H1 (cell line): ENCODE measurements around the gene LYZL4. TPM values are rescaled to one million over a fixed set of nuclear protein-coding genes. Genes with fewer than 3 reads are reported as not detected.

Experiments used
- BACH1 ChIP-seq: IDR thresholded peaks from 2 replicates; pipeline ENCODE4 v1.6.1; 2012; ENCODE audit warnings: low read length, improper control_type of control experiment
- CBX5 ChIP-seq: fragments of 300-800, 300-1000 bp; sonication (generic); IDR thresholded peaks from 2 replicates; pipeline ENCODE4 v1.7.1; 2016; ENCODE audit warnings: antibody characterized with exemption, low read length, low read depth
- GABPA ChIP-seq: IDR thresholded peaks from 2 replicates; pipeline ENCODE4 v1.6.1; 2011; ENCODE audit warnings: mild to moderate bottlenecking, low read length, moderate library complexity, borderline replicate concordance; ENCODE audit not compliant: insufficient read depth
- MAFK ChIP-seq: IDR thresholded peaks from 2 replicates; pipeline ENCODE4 v1.6.1; 2012; ENCODE audit warnings: low read depth, mild to moderate bottlenecking, improper control_type of control experiment, low read length
- PHF8 ChIP-seq: fragments of 200-600 bp; sonication (generic); conservative IDR thresholded peaks from 2 replicates; pipeline ENCODE4 v1.7.1; 2012; ENCODE audit warnings: low read depth, mild to moderate bottlenecking, inconsistent platforms, low read length, moderate library complexity
- POLR2A ChIP-seq, 2 experiments: IDR thresholded peaks; 1 replicate in 1 of 2; 2 replicates in 1 of 2; pipeline ENCODE4 v1.6.1; 2011; ENCODE audit warnings: low read depth in 2 of 2, low read length in 2 of 2, mild to moderate bottlenecking in 2 of 2; ENCODE audit errors: control extremely low read depth in 1 of 2
- POLR2AphosphoS5 ChIP-seq: IDR thresholded peaks from 2 replicates; pipeline ENCODE4 v1.6.1; 2011; ENCODE audit warnings: low read depth, low read length
- RFX5 ChIP-seq: IDR thresholded peaks from 2 replicates; pipeline ENCODE4 v1.6.1; 2011; ENCODE audit warnings: low read depth, low read length, improper control_type of control experiment, borderline replicate concordance
- RNF2 ChIP-seq: fragments of 200-900, 300-1000 bp; sonication (generic); IDR thresholded peaks from 2 replicates; pipeline ENCODE4 v1.7.1; 2016; ENCODE audit warnings: borderline replicate concordance, low read depth, mild to moderate bottlenecking, antibody characterized with exemption, low read length; ENCODE audit not compliant: poor library complexity, severe bottlenecking; ENCODE audit errors: missing control alignments
- SP4 ChIP-seq: IDR thresholded peaks from 2 replicates; pipeline ENCODE4 v1.6.1; 2012; ENCODE audit warnings: low read length, inconsistent platforms
- YY1 ChIP-seq: IDR thresholded peaks from 2 replicates; pipeline ENCODE4 v1.6.1; 2011; ENCODE audit warnings: low read depth, mild to moderate bottlenecking, low read length
- polyA plus RNA-seq, 7 experiments: library from polyadenylated mRNA; depleted of rRNA in 3 of 7; stranded (reverse) in 5 of 7; unstranded in 2 of 7; fragments of >200 nt in 5 of 7; fragments of 200-250 nt in 2 of 7; gene quantifications; 1 replicate in 5 of 7; 2 replicates in 1 of 7; 4 replicates in 1 of 7; pipeline versions ENCODE4 v1.2.1 to v1.2.3, GENCODE V29; 2011 to 2013; ENCODE audit warnings: missing spikeins in 2 of 7, mixed read lengths in 2 of 7
- total RNA-seq: library from RNA; stranded (reverse); fragmentation: NEBNext Ultra II Directional; extraction: Animal tissue kit (Norgen Biotek cat#: 25700); gene quantifications from 2 replicates; pipeline ENCODE4 v1.2.1, GENCODE V29; 2021
- TF ChIP-seq, protein P1 (sequence below): fragments of 300-600 bp; sonication (generic); IDR thresholded peaks from 2 replicates; pipeline ENCODE4 v1.7.1; 2012; ENCODE audit warnings: low read length, moderate library complexity, mild to moderate bottlenecking, inconsistent platforms; ENCODE audit not compliant: insufficient replicate concordance

Gene LYZL4
- total and polyA plus RNA-seq, 2 of the 8 experiments (the other 6 are each of a cell fraction or from before 2014, with no cell fraction given), result not detected

DNA sequence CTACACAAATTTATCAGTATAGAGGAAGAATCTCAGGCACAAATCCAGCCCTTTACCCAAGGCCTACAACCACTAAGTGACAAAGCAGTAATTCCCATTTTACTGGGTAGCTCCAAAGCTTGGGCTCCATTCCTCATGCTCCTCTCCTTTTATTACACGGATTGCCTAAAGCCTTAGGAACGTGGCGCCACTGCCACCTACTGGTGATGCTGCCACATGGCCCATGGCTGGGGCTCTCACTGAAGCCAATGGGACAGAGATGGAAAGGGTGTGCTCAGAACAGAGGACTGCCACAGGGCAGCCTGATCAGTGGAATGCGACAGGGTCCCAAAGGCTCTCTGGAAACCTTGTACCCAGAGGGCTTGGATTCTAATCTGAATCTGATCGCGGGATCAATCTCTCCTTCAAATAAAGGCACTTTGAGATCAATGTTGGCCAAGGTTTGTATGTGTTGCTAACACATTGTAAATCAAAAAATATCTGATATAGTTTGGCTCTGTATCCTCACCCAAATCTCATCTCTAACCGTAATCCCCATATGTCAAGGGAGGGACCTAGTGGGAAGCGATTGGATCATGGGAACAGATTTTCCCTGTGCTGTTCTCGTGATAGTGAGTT lies 33.5 kb upstream of the LYZL4 start (continued):
- TF ChIP-seq, protein P1, sequence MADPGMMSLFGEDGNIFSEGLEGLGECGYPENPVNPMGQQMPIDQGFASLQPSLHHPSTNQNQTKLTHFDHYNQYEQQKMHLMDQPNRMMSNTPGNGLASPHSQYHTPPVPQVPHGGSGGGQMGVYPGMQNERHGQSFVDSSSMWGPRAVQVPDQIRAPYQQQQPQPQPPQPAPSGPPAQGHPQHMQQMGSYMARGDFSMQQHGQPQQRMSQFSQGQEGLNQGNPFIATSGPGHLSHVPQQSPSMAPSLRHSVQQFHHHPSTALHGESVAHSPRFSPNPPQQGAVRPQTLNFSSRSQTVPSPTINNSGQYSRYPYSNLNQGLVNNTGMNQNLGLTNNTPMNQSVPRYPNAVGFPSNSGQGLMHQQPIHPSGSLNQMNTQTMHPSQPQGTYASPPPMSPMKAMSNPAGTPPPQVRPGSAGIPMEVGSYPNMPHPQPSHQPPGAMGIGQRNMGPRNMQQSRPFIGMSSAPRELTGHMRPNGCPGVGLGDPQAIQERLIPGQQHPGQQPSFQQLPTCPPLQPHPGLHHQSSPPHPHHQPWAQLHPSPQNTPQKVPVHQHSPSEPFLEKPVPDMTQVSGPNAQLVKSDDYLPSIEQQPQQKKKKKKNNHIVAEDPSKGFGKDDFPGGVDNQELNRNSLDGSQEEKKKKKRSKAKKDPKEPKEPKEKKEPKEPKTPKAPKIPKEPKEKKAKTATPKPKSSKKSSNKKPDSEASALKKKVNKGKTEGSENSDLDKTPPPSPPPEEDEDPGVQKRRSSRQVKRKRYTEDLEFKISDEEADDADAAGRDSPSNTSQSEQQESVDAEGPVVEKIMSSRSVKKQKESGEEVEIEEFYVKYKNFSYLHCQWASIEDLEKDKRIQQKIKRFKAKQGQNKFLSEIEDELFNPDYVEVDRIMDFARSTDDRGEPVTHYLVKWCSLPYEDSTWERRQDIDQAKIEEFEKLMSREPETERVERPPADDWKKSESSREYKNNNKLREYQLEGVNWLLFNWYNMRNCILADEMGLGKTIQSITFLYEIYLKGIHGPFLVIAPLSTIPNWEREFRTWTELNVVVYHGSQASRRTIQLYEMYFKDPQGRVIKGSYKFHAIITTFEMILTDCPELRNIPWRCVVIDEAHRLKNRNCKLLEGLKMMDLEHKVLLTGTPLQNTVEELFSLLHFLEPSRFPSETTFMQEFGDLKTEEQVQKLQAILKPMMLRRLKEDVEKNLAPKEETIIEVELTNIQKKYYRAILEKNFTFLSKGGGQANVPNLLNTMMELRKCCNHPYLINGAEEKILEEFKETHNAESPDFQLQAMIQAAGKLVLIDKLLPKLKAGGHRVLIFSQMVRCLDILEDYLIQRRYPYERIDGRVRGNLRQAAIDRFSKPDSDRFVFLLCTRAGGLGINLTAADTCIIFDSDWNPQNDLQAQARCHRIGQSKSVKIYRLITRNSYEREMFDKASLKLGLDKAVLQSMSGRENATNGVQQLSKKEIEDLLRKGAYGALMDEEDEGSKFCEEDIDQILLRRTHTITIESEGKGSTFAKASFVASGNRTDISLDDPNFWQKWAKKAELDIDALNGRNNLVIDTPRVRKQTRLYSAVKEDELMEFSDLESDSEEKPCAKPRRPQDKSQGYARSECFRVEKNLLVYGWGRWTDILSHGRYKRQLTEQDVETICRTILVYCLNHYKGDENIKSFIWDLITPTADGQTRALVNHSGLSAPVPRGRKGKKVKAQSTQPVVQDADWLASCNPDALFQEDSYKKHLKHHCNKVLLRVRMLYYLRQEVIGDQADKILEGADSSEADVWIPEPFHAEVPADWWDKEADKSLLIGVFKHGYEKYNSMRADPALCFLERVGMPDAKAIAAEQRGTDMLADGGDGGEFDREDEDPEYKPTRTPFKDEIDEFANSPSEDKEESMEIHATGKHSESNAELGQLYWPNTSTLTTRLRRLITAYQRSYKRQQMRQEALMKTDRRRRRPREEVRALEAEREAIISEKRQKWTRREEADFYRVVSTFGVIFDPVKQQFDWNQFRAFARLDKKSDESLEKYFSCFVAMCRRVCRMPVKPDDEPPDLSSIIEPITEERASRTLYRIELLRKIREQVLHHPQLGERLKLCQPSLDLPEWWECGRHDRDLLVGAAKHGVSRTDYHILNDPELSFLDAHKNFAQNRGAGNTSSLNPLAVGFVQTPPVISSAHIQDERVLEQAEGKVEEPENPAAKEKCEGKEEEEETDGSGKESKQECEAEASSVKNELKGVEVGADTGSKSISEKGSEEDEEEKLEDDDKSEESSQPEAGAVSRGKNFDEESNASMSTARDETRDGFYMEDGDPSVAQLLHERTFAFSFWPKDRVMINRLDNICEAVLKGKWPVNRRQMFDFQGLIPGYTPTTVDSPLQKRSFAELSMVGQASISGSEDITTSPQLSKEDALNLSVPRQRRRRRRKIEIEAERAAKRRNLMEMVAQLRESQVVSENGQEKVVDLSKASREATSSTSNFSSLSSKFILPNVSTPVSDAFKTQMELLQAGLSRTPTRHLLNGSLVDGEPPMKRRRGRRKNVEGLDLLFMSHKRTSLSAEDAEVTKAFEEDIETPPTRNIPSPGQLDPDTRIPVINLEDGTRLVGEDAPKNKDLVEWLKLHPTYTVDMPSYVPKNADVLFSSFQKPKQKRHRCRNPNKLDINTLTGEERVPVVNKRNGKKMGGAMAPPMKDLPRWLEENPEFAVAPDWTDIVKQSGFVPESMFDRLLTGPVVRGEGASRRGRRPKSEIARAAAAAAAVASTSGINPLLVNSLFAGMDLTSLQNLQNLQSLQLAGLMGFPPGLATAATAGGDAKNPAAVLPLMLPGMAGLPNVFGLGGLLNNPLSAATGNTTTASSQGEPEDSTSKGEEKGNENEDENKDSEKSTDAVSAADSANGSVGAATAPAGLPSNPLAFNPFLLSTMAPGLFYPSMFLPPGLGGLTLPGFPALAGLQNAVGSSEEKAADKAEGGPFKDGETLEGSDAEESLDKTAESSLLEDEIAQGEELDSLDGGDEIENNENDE, result no peak
- peak; percentile 37; the same call in 1 of the 2 replicates for TF ChIP-seq GABPA
- TF ChIP-seq BACH1, result no peak
- no peak for TF ChIP-seq PHF8
- TF ChIP-seq SP4, result no peak
- no peak for TF ChIP-seq MAFK
- no peak for TF ChIP-seq RNF2
- no peak for TF ChIP-seq CBX5
- TF ChIP-seq YY1, result peak; percentile 79
- TF ChIP-seq RFX5, result no peak
- no peak for TF ChIP-seq POLR2A (IDR thresholded peaks at IDR 0.05; ENCODE audit: control extremely low read depth in 1 of 2, low read depth in 2 of 2, low read length in 2 of 2)
- no peak for TF ChIP-seq POLR2AphosphoS5
